Left lobe of liver (tissue), 2 donors: ENCODE measurements around the gene NAA30. TPM values are rescaled to one million over a fixed set of nuclear protein-coding genes. Genes with fewer than 3 reads are reported as not detected.
"Not testable (repeated sequence)": the region's sequence is repeated elsewhere in the genome, so short reads cannot be mapped to it uniquely, and the experiment has no call there.

Experiments used
- ATAC-seq: fragments of 200-7000 bp; cut with Tn5 transposase; one replicate; pipeline ENCODE4 v1.9.1; 2020; ENCODE audit warnings: mild to moderate bottlenecking, moderate library complexity
- DNase-seq: peaks from one replicate; pipeline ENCODE4 v3.0.0-alpha.2; 2020; ENCODE audit warnings: low spot score
- total RNA-seq: library from RNA; stranded (reverse); gene quantifications from one replicate; pipeline ENCODE4 v1.2.1, GENCODE V29; 2021
- donor health status: DM: no; HTN: no; CAD: no; lungs with moderate emphysema.
- donor health status: DM: no; HTN: yes; CAD: no.

The NAA30 gene
- 9.0 TPM for total RNA-seq

GRCh38 chr14:57390037-57390805, at the start of gene NAA30:
Gene NAA30, plus strand, starts transcription at chr14:57390586. Its CDS starts 372 bp downstream, at chr14:57390958.
- peak; percentile 90 for ATAC-seq

GRCh38 chr14:57343545-57344297, 46.7 kb upstream of the NAA30 start:
- DNase-seq, ATAC-seq: not testable (repeated sequence)

More at GRCh38 chr14:57390037-57390805, at the start of gene NAA30:
- DNase-seq = peak; percentile 96

GRCh38 chr14:57345106-57345505, 45.3 kb upstream of the NAA30 start:
- no peak for ATAC-seq
- no peak for DNase-seq

GRCh38 chr14:57346741-57347140, 43.6 kb upstream of the NAA30 start:
- no peak for DNase-seq
- ATAC-seq = no peak

- no peak for ATAC-seq
- no peak for DNase-seq
Observed at GRCh38 chr14:57352396-57353170, 37.8 kb upstream of the NAA30 start.

GRCh38 chr14:57355081-57355800, 35.1 kb upstream of the NAA30 start:
- no peak for DNase-seq
- no peak for ATAC-seq

GRCh38 chr14:57362361-57362760, 28.0 kb upstream of the NAA30 start:
- DNase-seq (no peak), ATAC-seq (peak; percentile 17)

- DNase-seq = no peak
Observed at GRCh38 chr14:57364659-57365450, 25.5 kb upstream of the NAA30 start.

GRCh38 chr14:57370187-57370586, 20.2 kb upstream of the NAA30 start:
- ATAC-seq, DNase-seq: not testable (repeated sequence)

More at GRCh38 chr14:57364659-57365450, 25.5 kb upstream of the NAA30 start:
- no peak for ATAC-seq

- ATAC-seq = no peak
- DNase-seq = no peak
Observed at GRCh38 chr14:57371013-57371412, 19.4 kb upstream of the NAA30 start.

- ATAC-seq = no peak
- DNase-seq = no peak
Observed at GRCh38 chr14:57375156-57375555, 15.2 kb upstream of the NAA30 start.

GRCh38 chr14:57378661-57379060, 11.7 kb upstream of the NAA30 start:
- ATAC-seq = no peak
- no peak for DNase-seq

- ATAC-seq = no peak
Observed at GRCh38 chr14:57380935-57381334, 9.5 kb upstream of the NAA30 start.

GRCh38 chr14:57382283-57382682, 8.1 kb upstream of the NAA30 start:
- ATAC-seq (no peak), DNase-seq (no peak)

More at GRCh38 chr14:57380935-57381334, 9.5 kb upstream of the NAA30 start:
- DNase-seq = no peak

- no peak for ATAC-seq
- no peak for DNase-seq
Observed at GRCh38 chr14:57383125-57383745, 7.2 kb upstream of the NAA30 start.

GRCh38 chr14:57388067-57388466, 2.3 kb upstream of the NAA30 start:
- DNase-seq (no peak), ATAC-seq (no peak)

GRCh38 chr14:57389646-57390036, 745 bp upstream of the NAA30 start:
- ATAC-seq (peak; percentile 11), DNase-seq (no peak)

GRCh38 chr14:57390806-57391516, 575 bp downstream of the NAA30 start:
- ATAC-seq = peak; percentile 61
- peak; percentile 59 for DNase-seq
